ENCODE data around the gene GARIN1A. TPM values are rescaled to one million over a fixed set of nuclear protein-coding genes. Genes with fewer than 3 reads are reported as not detected.

GARIN1A gene
- total and polyA plus RNA-seq, 2 of the 8 experiments (the other 6 are each of a cell fraction or from before 2014, with no cell fraction given), result 0.34 TPM; not detected in 1

DNA sequence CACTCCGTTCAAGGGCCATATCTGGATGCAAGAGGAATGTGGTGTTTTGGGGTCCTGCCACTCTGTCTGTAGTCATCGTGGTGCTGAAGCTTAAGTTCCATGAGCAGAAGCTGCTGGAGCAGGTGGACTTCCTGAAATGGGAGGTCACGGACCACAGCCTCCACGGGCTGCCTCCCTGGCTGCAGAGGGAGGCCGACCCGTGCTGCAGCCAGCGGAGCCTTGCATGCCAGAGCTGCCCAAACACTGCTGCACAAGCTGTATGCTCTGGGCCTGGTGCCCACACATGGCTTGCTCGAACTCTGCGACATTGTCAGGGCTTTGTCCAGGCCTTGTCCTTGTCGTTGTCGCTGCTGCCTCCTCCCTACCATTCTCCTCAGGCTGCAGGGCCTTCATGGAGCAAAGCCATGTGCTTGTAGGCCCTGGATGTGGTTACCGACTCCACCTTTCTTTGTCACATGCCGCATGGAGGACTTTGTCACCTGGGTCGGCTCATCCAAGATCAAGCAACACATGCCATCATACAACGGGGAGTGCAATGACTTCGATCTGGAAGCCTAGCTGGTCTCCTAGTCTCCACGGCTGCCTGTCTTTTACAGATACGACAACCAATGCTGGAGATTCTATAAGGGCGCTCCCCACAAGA lies 21.4 kb downstream of the GARIN1A start:
- no peak for FAIRE-seq
- no peak overlapping the region for H3K56ac ChIP-seq (replicated peaks; ENCODE audit: insufficient read length, low read depth, low read length)
- H3K14ac ChIP-seq (ENCODE audit: insufficient read length), result no peak overlapping the region
- TF ChIP-seq RBBP5 (IDR thresholded peaks at IDR 0.05; ENCODE audit: borderline replicate concordance, low read depth, low read length) (no peak), SP4 (IDR thresholded peaks at IDR 0.05; ENCODE audit: low read length) (no peak), CBX5 (IDR thresholded peaks at IDR 0.05; ENCODE audit: low read depth, low read length) (no peak), TCF12 (IDR thresholded peaks at IDR 0.05; ENCODE audit: low read depth, low read length) (no peak), NANOG (IDR thresholded peaks at IDR 0.05; ENCODE audit: insufficient read depth, low read depth, low read length, poor library complexity, severe bottlenecking) (no peak), TAF1 (IDR thresholded peaks at IDR 0.05; ENCODE audit: low read depth, low read length) (no peak)

More for the DNA sequence above, 21.4 kb downstream of the GARIN1A start:
- no peak overlapping the region for H3K23ac ChIP-seq (ENCODE audit: insufficient read length)
- no peaks in the 10 kb centered on the region for H3K23me2 ChIP-seq (ENCODE audit: low read depth, low read length)
- H2BK12ac ChIP-seq (ENCODE audit: low read depth, low read length), result no peak overlapping the region
- H3K18ac ChIP-seq (ENCODE audit: extremely low read depth, low read length), result no peak overlapping the region
- H3K79me2 ChIP-seq (ENCODE audit: control insufficient read depth in 1 of 2, insufficient read depth in 2 of 2, low read length in 2 of 2), result no peaks in the 10 kb centered on the region
- ChIA-PET CTCF (ENCODE audit: partially characterized antibody) (interaction anchor here (0.7 to 1.2 kb wide), 3 partner anchors 10 to 234 kb away, joined by 3 to 5 read pairs (median 4); partner anchors contain the start of gene GARIN1A), POLR2A (ENCODE audit: partially characterized antibody) (interaction anchor here (1.7 to 2.0 kb wide), 2 partner anchors 10 to 12 kb away, joined by 4 to 5 read pairs; no protein-coding TSS in a partner anchor)
- no peak overlapping the region for H3K27ac ChIP-seq (ENCODE audit: low read depth, low read length)
- peaks cover 0 to 7% of the 10 kb centered on the region in 2 experiments; a peak in 1 of 4 replicates for H3K9me3 ChIP-seq (ENCODE audit: insufficient read depth in 2 of 2, low read depth in 1 of 2, low read length in 1 of 2)
- peaks cover 1 to 5% (median 3%) of the 10 kb centered on the region in 4 experiments; a peak in 5 of 7 replicates for H3K4me1 ChIP-seq (replicated peaks in 1 of 4; ENCODE audit: control insufficient read depth in 3 of 4, insufficient read depth in 4 of 4, low read length in 3 of 4)
- no peak overlapping the region for H3K4ac ChIP-seq (replicated peaks; ENCODE audit: insufficient read length, low read depth, low read length)
- H3K27me3 ChIP-seq (replicated peaks in 1 of 4; ENCODE audit: control insufficient read depth in 3 of 4, extremely low read depth in 1 of 4, insufficient read depth in 3 of 4, low read length in 3 of 4), result no peaks in the 10 kb centered on the region; a peak in 2 of 7 replicates
- WGBS, 2 experiments (ENCODE audit: extremely low coverage in 1 of 2, insufficient coverage in 1 of 2, insufficient read length in 1 of 2, insufficient replicate concordance in 2 of 2, low coverage in 1 of 2, low lambda C conversion rate in 2 of 2, missing lambda C conversion rate in 1 of 2), result 84% methylated on average over 19 of the region's 19 CpGs; no CpG with 5 or more reads in 1 of the 2 experiments
- H2BK15ac ChIP-seq (ENCODE audit: low read length), result no peak overlapping the region
- no peak overlapping the region; the same call in 1 of the 2 replicates for H4K8ac ChIP-seq (ENCODE audit: extremely low read depth, insufficient read depth, low read length)
- H2BK20ac ChIP-seq (ENCODE audit: low read length), result no peak overlapping the region
- H4K5ac ChIP-seq (ENCODE audit: insufficient read length, low read depth, low read length), result no peak overlapping the region
- H2AFZ ChIP-seq (ENCODE audit: low read length), result no peak overlapping the region
- H4K91ac ChIP-seq (replicated peaks; ENCODE audit: insufficient read length, low read length), result no peak overlapping the region
- no peak overlapping the region for H3K4me3 ChIP-seq (ENCODE audit: extremely low read depth in 1 of 4, insufficient read depth in 2 of 4, low read depth in 3 of 4, low read length in 4 of 4)
- H3K4me2 ChIP-seq (ENCODE audit: insufficient read depth in 1 of 2, low read depth in 2 of 2, low read length in 2 of 2), result no peak overlapping the region
- H2BK5ac ChIP-seq (ENCODE audit: low read depth, low read length), result no peak overlapping the region
- H3K36me3 ChIP-seq (ENCODE audit: control insufficient read depth in 2 of 4, insufficient read depth in 4 of 4, low read length in 3 of 4), result no peaks in the 10 kb centered on the region
- H3K9ac ChIP-seq (replicated peaks in 1 of 4; ENCODE audit: extremely low read depth in 1 of 4, low read depth in 3 of 4, low read length in 3 of 4), result no peak overlapping the region
- no peaks in the 10 kb centered on the region for H3K79me1 ChIP-seq (ENCODE audit: low read depth, low read length)
- no peak overlapping the region for H2AK5ac ChIP-seq (ENCODE audit: low read depth, low read length)
- no peak overlapping the region for H2BK120ac ChIP-seq (replicated peaks; ENCODE audit: low read depth, low read length)
- DNase-seq (ENCODE audit: low read depth in 1 of 2, low spot score in 2 of 2), result no peak
- H4K20me1 ChIP-seq (replicated peaks in 1 of 2; ENCODE audit: control insufficient read depth in 1 of 2, insufficient read depth in 2 of 2, low read length in 2 of 2), result no peaks in the 10 kb centered on the region

Data from H1 (cell line).